Lower leg skin (tissue), 3 donors: ENCODE data around the gene LDLRAD3.

ENCODE experiments used
- POLR2A ChIP-seq, 2 donors: fragments of 450-650 bp; IDR thresholded peaks; one replicate each; pipeline ENCODE4 v1.6.1; 2016 to 2017; ENCODE audit warnings: antibody characterized with exemption in 2 of 2, mild to moderate bottlenecking in 1 of 2, moderate library complexity in 1 of 2
- TF ChIP-seq, protein P1 (sequence below), 3 donors: fragments of 450-650 bp; IDR thresholded peaks; one replicate each; pipeline ENCODE4 v1.5.1; 2016; ENCODE audit warnings: antibody characterized with exemption in 3 of 3, mild to moderate bottlenecking in 3 of 3, moderate library complexity in 2 of 3

DNA sequence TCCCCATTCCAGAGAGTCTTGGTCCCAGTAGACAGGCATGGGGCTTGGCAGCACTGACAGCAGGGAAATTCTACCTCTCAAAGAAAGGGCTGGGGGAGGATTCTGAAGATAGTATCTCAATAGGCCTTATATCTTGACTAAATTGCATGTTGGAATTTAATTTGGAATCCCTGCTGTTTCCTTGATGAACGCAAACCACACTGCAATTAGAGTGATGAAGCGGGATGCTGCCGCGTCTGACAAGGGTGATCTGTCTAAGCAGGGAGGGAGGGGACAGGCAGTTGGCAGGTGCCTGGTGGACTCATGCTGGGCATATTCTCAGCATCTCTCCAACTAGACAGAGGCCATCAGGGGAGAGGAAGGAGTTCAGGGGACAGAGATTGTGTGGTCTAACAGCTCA is 296.9 kb downstream of the LDLRAD3 start:
- TF ChIP-seq, protein P1, sequence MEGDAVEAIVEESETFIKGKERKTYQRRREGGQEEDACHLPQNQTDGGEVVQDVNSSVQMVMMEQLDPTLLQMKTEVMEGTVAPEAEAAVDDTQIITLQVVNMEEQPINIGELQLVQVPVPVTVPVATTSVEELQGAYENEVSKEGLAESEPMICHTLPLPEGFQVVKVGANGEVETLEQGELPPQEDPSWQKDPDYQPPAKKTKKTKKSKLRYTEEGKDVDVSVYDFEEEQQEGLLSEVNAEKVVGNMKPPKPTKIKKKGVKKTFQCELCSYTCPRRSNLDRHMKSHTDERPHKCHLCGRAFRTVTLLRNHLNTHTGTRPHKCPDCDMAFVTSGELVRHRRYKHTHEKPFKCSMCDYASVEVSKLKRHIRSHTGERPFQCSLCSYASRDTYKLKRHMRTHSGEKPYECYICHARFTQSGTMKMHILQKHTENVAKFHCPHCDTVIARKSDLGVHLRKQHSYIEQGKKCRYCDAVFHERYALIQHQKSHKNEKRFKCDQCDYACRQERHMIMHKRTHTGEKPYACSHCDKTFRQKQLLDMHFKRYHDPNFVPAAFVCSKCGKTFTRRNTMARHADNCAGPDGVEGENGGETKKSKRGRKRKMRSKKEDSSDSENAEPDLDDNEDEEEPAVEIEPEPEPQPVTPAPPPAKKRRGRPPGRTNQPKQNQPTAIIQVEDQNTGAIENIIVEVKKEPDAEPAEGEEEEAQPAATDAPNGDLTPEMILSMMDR (IDR thresholded peaks at IDR 0.05), result no peak
- no peak for TF ChIP-seq POLR2A (IDR thresholded peaks at IDR 0.05)
